Raji (cell line): ENCODE measurements around the gene PLEKHM3.

Experiments
- POLR2A ChIP-seq: IDR thresholded peaks from 2 replicates; pipeline ENCODE4 v1.6.1; 2011; ENCODE audit warnings: low read depth, low read length, control low read depth; ENCODE audit not compliant: insufficient read depth

The PLEKHM3 gene

DNA sequence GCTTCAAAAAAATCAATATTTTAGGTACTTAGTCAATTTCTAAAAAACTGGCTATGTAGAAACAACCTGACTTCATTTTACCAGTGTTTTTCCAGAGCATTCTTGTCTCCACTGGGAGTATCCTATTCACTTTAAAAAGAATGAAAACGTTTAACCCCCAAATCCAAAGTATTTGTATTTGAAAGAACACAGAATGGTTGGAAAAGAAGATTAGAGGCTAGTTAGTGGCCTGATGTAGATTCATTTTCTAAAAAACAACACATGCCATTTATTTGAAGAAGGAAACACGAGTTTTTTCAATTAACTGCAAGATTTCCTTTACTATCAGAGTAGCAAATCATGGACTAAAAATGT, 74.6 kb downstream of the PLEKHM3 start:
- no peak for TF ChIP-seq POLR2A

DNA sequence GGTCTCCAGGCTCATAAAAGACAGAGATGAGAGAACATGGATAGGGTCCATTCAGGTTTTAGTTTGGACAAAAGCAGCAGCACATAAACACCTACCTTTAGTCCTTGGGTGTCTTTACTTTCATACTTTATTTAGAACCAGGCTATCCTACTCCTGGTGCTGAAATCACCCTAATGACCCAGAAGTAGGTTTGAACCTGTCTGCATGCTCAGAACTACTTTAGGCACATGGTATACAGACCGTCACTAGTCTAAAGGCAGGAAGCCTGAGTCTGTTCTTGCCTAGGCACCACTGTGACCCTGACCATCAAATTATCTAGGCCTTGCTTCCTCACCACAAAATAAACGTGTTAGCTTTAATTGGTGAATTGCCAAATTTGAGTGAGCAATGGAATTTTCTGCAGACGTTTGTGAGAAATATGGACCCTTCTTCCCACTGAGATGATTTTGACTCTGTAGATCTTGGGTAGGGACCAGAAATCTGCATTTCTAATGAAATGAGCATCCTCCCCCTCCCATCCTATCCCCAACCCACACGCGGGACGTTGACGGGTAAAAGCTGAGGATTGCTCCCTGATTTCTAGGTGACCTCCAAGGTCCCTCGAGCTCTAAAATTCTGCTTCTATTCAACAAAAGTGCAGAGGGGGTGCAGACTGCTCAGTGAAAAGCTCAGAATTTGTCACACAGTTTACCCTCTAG, 75.1 kb downstream of the PLEKHM3 start:
- TF ChIP-seq POLR2A, result no peak

GRCh38 chr2:207944979-207945600, 80.2 kb downstream of the PLEKHM3 start:
- no peak for TF ChIP-seq POLR2A

- no peak for TF ChIP-seq POLR2A
Measured at GRCh38 chr2:207944334-207944733, 81.0 kb downstream of the PLEKHM3 start.

DNA sequence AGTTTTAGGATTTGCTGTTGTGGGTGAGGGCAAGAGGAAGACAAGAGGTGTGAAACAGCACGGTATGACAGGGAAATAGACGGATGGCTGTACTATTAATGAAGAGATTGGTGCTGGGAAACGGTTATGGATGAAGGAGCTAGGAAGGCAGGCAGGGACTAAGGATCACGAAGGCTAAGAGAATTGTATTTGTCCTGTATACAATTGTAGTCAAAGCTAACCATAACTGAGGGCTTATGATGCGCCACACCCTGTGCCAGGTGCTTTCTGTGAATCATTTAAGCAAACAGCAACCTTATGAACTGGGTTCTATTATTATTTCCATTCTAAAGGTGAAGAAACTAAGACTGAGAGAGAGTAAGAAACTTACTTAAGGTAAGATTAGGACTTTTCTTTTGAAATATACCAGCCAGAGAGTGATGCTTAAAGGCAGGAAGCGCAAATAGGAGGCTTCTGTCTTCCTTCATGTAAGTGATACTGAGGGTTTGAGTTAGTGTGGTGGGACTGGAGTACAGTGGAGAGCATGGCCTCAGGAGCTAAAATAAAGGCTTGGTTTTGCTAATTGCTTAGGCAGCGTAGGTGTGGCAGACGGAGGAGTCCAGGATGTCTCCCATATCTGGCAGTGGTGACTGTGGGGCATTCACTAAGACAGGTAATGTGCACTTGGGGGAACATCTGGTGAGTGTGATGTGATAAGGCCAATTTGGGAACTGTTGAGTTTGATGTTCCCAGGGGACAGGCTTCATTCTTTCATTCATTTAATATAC, 85.8 kb downstream of the PLEKHM3 start:
- no peak for TF ChIP-seq POLR2A

DNA sequence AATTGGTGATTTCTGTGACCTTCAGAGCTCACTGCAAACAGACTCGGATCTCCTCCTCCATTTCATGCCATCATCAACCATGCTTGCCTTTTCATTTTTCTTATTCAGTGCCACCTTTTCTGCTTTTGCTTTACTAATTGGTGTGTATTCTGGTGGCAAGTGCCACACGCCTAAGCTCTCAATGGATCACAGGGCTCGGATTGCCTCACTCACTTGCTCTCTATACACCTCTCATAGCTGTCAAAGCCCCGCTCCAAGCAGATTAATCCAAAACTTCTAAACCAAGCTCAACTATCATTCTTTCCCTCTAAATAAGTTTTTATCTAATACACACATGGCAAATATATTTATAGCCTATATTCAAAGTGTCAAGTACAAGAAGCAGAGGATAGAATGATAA, 86.4 kb downstream of the PLEKHM3 start:
- no peak for TF ChIP-seq POLR2A

GRCh38 chr2:207938415-207938814, 86.9 kb downstream of the PLEKHM3 start:
- no peak for TF ChIP-seq POLR2A

- TF ChIP-seq POLR2A, result no peak
Measured at GRCh38 chr2:207937823-207938222, 87.5 kb downstream of the PLEKHM3 start.

GRCh38 chr2:207937253-207937652, 88.1 kb downstream of the PLEKHM3 start:
- TF ChIP-seq POLR2A, result no peak

DNA sequence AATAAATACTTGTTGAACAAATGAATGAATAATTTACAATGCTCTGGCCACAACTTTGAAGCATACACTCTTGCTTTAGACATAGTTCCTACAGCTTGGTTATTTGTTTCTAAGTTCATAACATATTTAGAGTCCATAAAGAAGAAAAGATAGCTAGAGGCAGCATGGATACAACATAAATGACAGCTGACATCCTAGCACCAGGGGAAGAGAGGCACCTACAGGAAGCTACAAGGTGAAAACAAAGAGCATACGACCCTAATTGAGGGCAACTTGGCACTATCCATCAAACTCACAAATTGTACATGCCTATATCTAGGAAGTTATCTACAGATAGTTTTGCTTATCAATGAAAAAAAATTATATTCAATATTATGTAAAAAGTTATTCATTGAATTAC, 88.9 kb downstream of the PLEKHM3 start:
- TF ChIP-seq POLR2A, result no peak

DNA sequence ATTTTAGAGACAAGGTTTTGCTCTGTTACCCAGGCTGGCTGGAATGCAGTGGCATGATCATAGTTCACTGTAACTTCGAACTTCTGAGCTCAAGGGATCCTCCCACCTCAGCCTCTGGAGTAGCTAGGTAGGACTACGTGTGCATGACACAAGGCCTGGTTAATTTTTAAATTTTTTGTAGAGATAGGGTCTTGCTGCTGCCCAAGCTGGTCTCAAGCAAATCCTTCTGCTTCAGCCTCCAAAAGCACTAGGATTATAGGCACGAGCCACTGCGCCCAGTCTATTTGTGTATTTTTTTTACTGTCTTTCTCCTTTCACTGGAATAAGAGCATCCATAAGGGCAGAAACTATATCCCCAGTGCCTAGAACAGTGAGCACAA, 89.3 kb downstream of the PLEKHM3 start:
- TF ChIP-seq POLR2A, result no peak

- TF ChIP-seq POLR2A, result no peak
Measured at GRCh38 chr2:207935121-207935990, 90.0 kb downstream of the PLEKHM3 start.

DNA sequence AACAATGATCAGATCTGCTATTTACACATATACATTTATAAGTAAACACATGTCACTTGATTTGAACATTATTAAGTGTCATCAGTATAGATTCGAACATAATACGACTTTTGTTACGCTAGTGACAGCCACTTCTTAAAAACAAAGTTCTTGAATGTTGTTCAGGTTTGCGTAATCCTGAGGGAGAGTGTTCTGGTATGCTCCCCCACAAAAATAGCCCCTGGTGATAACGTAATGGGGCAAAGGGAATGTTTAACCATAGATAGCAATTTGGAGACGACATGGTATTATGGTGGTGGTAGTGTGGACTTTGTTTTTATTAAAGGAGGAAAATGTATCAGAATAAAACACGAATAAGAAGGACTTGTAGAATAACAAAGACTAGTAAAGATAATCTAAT, 90.6 kb downstream of the PLEKHM3 start:
- TF ChIP-seq POLR2A, result no peak

DNA sequence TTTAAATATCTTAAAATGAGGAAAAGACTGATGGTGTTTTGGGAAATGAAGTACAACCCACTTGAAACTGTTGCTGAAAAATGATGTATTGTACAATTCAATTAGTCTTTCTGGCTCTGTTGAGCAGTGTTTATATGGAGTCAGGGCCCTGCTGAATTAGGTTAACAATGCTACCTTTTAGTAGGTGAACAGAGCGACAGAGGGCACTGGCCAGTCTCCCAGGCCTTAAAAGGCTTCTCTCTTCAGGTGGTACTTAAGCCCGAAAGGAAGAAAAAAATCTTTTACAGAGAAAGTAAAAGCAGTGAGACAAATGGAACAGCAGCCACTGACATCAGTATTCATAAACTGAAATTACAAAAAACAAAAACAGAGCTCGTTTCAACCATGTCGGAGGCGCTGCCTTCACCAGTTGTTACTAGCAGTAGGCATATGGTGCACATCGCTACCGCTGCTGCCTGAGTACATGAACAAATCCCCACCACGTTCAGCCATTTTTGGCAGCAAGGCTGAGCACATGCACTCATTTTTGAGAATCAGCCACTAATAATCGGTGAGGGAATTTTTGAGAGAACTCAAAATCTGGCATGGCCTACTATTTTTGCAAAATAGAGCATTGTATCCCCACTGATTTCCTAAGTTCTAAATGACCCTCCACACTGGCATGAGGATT, 91.8 kb downstream of the PLEKHM3 start:
- TF ChIP-seq POLR2A, result no peak

DNA sequence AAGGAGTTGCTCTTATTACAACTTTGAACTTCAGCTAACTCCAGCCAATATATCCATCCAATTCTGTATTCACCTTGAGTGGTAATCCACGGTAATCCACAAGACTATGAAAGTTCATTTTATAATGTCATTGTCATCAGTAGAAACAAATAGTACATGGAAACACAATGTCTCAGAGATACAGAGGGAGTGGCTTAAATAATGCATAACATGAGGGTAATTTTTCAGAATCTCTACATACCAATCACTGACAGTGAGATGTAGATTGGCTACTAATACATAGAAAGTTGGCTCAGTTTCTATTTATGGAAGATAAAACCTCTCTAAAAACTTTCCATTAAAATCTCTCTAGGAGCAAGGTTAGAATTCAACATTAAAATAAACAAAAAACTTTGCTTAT, 93.2 kb downstream of the PLEKHM3 start:
- TF ChIP-seq POLR2A, result no peak
